ENCODE measurements around the gene PALLD.

Gene PALLD

GRCh38 chr4:168652755-168653154 lies 155.9 kb downstream of the PALLD start:
- no peak for DNase-seq

GRCh38 chr4:168654104-168654847 lies 157.4 kb downstream of the PALLD start:
- no peak for DNase-seq

- no peak for DNase-seq
Observed at GRCh38 chr4:168654848-168655174, 158.0 kb downstream of the PALLD start.

- no peak for DNase-seq
Observed at GRCh38 chr4:168655182-168655581, 158.3 kb downstream of the PALLD start.

- no peak for DNase-seq
Observed at GRCh38 chr4:168656055-168656660, 159.3 kb downstream of the PALLD start.

GRCh38 chr4:168656946-168657473 lies 160.2 kb downstream of the PALLD start:
- no peak for DNase-seq

- DNase-seq, result no peak
Observed at GRCh38 chr4:168658751-168659150, 161.9 kb downstream of the PALLD start.

- no peak for DNase-seq
Observed at GRCh38 chr4:168659741-168660465, 163.1 kb downstream of the PALLD start.

GRCh38 chr4:168662297-168662984 lies 165.6 kb downstream of the PALLD start:
- no peak for DNase-seq

- DNase-seq, result no peak
Observed at GRCh38 chr4:168664242-168664891, 167.5 kb downstream of the PALLD start.

GRCh38 chr4:168666531-168666930 lies 169.7 kb downstream of the PALLD start:
- no peak for DNase-seq

- DNase-seq, result no peak
Observed at GRCh38 chr4:168667376-168667775, 170.5 kb downstream of the PALLD start.

- DNase-seq, result no peak
Observed at GRCh38 chr4:168667921-168668320, 171.1 kb downstream of the PALLD start.

- no peak for DNase-seq
Observed at GRCh38 chr4:168673476-168673875, 176.6 kb downstream of the PALLD start.

- DNase-seq, result no peak
Observed at GRCh38 chr4:168674077-168674747, 177.4 kb downstream of the PALLD start.

GRCh38 chr4:168674866-168675265 lies 178.0 kb downstream of the PALLD start:
- no peak for DNase-seq

GRCh38 chr4:168677063-168677462 lies 180.2 kb downstream of the PALLD start:
- no peak for DNase-seq

GRCh38 chr4:168677879-168678278 lies 181.0 kb downstream of the PALLD start:
- DNase-seq, result no peak

GRCh38 chr4:168678751-168679366 lies 182.0 kb downstream of the PALLD start:
- DNase-seq, result no peak

GRCh38 chr4:168679397-168679796 lies 182.5 kb downstream of the PALLD start:
- no peak for DNase-seq

GRCh38 chr4:168679819-168680218 lies 183.0 kb downstream of the PALLD start:
- no peak for DNase-seq
